GM11168 (cell line): ENCODE data around the gene ZSWIM3.
"Not testable (repeated sequence)": the region's sequence is repeated elsewhere in the genome, so short reads cannot be mapped to it uniquely, and the experiment has no call there.

Experiments
- in situ Hi-C: fragments of 300-500 bp; cut with MboI; formaldehyde crosslinking; loops from one replicate; pipeline ENCODE4 v1.12.0; 2022; ENCODE audit warnings: low sequenced_read_pairs; ENCODE audit not compliant: unreplicated experiment

ZSWIM3 gene

DNA sequence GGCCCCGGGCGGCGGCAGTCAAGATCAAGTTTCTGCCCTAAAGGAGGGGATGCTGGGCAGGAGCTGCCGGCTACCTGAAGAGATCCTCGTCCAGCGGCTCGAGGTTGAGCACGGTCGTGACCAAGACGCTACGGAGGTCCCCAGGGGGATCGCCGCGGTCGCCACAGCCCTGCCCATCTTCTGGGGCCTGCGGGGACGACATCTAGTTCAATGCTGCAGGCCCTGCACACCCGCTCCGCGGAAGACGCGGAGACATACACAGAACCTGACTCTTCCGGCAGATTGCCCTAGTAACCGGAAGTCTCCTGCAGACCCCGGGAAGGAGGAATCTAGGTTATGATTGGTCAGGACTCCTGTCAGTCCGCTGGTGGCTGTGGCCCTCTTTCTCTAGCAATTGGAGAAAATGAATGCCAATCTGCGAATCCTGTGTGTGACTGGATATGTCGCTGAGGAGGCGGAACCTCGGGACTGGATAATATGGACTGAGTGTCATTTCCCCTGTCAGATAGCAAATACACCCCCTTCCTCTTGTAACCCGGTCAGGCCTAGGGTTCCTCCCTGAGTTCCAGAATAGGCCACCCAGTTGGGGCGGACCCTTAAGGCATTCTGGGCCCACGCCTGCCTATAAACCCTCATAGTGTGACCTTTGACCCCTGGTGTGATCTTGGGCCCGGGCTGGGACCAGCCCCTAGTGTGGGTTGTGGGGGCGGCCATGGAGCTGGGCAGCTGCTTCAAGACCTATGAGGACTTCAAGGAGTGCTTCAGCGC, at the start of gene ZSWIM3, which contains the start of gene ACOT8:
TSS of gene ZSWIM3 (plus strand) at position 501 of the 768 bp plus-strand sequence. CDS start at position 713, 212 bp downstream.
TSS of gene ACOT8 (minus strand) at position 279 of the 768 bp plus-strand sequence. CDS start at position 202, 77 bp downstream.
- in situ Hi-C loops: no loop called here

DNA sequence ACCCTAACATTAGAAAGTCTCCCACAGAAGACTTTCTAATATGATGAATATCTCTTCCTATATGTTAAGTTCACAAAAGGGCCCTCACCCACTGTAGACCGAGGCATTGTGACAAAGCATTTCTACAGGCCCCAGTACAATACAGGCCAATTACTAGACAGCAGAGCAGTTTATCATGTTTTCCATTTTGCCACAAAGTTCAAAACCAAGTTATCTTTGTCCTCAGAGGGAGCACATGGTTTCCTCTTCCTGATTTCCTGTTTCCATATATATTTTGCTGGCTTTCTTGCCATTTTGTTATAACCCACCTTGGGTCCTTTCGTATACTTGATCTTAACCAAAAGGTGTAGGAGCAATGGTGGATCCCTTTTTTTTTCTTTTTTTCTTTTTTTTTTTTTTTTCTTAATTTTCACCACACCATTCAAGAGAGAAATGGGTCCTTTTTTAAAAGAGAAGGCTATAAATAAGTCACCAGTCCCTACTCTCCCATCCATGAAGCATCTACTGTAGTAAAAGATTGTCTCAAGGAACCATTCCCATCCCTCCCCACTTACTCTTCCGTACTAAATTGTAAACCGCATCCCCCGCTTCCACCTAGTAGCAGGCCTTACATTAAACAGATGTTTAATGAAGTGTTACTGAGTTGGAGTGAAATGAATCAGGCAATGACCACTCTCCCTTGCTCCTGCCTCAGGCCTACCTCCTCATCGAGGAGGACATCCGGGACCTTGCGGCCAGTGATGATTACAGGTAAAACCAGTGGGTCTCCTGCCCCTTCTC, 47.0 kb upstream of the ZSWIM3 start:
- in situ Hi-C loops: no loop called here

DNA sequence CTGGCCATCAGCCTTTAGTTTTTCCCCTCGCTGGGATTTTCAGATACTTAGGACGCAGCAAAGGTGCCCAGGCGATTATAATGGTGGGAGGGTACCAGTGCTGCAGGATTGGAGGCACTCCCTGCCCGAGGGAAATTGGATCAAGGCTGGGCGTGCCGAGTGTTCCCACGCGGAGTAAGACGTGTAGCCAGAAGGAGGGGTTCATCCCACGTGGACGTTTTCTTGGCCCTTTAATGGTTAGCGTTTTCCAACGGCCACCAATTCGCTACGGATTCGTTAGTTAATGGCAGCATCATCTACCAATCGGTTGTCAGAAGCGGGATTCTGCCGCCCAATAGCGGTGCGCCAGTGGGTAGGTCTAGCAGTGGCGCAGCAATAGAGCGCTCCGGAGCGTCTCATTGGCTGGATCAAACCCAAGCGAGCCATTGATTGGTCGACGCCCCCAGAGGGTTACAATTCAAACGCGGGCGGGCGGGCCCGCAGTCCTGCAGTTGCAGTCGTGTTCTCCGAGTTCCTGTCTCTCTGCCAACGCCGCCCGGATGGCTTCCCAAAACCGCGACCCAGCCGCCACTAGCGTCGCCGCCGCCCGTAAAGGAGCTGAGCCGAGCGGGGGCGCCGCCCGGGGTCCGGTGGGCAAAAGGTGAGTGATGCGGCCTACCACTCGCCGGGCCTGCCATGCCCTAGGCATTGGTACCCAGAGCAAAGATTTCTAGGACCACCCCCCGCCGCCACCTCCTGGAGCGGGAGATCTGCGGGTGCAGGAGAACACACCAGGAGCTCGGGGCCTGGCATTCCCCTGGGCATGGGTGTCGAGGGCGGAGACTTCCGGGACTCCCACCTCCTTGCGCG, 45.0 kb upstream of the ZSWIM3 start, which contains the start of gene UBE2C:
TSS of gene UBE2C (plus strand) at position 488 of the 849 bp plus-strand sequence. CDS start at position 540, 52 bp downstream.
- in situ Hi-C loops: no loop called here

DNA sequence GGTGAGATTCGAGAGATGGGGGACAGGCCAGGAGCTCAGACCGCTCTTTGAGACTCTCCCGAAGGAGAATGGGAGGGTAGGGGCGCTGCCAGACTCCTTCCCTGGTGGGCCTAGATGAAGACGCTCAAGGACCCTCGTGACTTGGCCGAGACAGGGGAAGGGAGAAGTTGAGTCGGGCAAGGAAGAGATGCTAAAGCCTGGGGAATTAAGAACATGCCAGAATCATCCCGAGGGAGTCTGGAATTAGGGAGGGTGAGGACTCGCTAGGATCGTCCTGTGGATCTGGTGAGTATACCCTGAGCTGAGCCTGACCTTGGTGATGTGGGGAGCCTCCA, 44.4 kb upstream of the ZSWIM3 start:
- in situ Hi-C loops: no loop called here

DNA sequence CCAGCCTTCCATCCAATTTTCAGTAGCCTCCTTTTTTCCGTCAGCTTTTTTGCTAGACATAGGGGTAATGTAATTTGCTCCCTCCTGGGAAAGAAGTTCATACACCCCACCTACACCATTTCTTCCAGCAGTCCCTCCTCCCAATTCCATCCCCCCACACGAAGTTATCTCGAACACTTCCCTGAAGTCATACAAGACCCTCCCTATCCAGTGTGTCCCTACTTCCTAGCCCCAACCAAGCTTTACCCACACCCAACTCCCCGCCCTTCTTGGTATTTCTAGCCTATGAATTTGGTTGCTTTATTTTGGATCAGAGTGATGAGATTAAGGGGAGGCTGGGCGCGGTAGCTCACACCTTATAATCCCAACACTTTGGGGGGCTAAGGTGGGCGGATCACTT, 43.9 kb upstream of the ZSWIM3 start:
- in situ Hi-C loops: no loop called here

DNA sequence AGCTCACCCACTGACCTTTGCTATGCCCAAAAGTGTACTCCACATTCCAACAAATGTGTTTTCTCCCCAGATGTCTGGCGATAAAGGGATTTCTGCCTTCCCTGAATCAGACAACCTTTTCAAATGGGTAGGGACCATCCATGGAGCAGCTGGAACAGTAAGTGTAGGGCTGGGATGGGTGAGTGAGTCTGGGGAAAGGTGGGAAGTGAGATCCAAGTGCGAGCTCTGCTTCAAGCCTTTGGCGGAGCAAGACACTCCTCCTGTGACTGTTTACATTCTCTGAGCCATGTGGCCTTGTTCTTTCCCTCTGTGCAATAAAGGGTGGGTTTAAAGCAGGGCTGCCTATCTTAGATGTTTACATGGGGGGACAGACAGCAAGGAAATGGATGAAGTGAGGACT, 43.1 kb upstream of the ZSWIM3 start:
- in situ Hi-C loops: no loop called here

DNA sequence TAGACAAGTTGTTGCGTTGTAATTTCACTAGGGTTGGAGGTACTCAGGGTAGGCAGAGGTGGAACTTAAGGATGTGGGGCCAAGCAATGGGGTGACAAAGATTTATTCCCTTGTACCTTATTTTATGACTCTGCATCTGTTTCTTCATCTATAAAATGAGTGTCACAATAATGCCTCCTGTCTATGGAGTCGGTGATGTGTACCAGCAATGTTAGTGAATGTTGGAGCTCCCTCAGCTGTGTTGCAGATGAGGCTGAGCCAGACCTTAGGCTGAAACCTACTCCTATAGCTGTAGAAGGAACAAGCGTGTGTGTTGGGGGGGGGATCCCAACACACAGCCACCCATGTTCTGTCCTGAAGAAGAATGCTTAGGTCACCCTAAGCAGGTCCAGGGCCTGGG, 40.5 kb upstream of the ZSWIM3 start:
- in situ Hi-C loops: no loop called here

DNA sequence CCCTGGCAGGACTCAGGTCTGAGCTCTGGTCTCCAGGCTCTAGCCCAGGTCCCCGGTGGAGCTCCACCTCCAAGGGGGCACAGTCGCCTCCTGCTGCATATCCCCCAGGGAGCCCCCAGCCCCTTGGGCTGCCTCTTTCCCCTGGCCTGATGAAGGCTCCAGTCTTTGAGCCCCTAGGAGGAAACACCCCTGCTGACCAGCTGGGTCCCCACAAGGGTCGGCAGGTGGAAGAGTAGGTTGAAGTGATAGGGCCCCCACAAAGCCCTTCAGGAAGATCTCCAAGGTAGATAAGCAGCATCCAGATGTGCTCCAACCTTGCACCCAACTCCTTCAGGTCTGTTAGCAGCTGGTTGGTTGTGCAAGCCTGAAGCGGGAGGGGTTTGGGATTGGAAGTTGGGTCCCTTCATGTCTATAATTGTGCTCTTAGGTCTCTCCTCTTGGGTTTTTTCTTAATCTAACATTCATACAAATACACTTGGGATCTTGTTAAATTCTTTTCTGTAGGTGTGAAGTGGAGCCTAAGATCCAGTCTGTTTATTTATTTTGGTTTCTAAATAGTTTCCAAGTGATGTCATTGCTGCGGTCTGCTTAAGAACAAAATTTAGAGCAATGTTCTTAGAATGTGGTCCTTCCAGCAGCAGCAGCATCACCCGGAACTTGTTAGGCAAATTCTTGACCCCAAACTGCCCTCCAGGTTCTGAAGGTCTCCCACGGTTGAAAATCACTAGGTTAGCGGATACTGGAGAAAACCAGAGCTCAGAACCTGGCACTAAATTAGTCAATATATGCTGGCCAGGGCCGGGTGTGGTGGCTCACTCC, 39.8 kb upstream of the ZSWIM3 start:
- in situ Hi-C loops: no loop called here

DNA sequence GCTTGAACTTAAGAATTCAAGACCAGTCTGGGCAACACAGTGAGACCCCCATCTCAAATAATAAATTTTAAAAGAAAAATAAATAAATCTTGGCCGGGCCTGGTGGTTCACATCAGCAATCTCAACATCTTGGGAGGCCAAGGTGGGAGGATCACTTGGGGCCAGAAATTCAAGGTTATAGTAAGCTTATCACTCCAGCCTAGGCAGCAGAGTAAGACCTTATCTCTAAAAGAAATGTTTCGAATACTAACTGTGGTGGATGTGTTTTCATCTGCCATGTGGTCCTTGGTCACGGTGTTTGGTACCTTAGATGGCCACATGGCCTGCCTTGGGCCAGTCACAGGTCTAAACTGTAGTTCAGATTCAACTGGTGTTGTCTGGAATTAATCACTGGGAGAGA, 39.2 kb upstream of the ZSWIM3 start:
- in situ Hi-C loops: no loop called here

DNA sequence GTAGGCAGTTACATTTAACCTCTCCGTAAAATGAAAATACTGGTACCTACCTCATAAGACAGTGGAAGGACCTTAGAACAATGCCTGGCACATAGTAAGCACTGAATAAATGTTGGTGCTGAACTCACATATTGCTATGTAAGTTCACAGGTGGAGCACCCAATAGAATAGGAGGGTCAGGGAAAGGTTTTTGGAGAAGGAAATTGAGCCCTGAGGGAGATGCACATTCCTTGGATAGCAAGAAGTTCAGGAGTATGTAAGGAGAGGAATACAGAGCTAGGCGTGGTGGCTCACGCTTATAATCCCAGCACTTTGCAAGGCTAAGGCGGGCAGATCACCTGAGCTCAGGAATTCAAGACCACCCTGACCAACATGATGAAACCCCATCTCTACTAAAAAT, 37.9 kb upstream of the ZSWIM3 start:
- in situ Hi-C loops: no loop called here

DNA sequence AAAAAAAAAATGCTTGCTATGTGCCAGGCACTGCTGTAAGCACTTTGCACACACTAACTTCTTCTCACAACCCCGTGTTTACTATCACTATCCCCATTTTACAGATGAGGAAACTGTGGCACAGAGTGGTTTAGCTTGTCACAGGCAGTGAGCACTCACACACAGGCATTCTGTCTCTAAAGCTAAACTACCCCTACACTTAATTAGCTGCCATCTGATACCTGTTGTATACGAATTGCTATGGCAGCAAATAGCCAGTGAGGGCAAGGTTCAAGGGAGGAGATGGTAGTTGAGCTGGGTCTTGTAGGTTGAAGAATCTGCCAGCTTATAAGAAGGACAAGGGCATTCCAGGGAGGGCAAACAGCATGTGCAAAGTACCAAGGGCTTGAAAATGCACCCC, 35.5 kb upstream of the ZSWIM3 start:
- in situ Hi-C loops: no loop called here

DNA sequence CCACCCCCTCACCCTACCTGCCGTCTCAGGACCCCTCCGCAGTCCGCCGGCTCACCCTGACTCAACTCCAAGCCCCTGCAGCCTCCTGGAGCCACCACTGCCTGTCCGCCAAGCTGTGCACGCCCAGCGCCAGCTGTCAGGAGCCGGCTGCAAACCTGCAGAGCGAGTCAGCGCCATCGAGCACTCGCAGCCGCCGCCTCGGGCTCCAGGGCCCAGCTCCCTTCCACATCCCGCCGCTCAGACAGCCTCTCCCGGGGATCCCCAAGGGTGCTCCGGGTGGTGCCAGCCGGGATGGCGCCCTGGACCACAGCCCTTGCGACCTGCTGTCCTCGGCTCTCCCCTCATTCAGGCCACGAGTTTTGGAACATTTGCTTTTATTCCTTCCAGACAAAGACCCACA, 34.6 kb upstream of the ZSWIM3 start:
- in situ Hi-C loops: no loop called here

DNA sequence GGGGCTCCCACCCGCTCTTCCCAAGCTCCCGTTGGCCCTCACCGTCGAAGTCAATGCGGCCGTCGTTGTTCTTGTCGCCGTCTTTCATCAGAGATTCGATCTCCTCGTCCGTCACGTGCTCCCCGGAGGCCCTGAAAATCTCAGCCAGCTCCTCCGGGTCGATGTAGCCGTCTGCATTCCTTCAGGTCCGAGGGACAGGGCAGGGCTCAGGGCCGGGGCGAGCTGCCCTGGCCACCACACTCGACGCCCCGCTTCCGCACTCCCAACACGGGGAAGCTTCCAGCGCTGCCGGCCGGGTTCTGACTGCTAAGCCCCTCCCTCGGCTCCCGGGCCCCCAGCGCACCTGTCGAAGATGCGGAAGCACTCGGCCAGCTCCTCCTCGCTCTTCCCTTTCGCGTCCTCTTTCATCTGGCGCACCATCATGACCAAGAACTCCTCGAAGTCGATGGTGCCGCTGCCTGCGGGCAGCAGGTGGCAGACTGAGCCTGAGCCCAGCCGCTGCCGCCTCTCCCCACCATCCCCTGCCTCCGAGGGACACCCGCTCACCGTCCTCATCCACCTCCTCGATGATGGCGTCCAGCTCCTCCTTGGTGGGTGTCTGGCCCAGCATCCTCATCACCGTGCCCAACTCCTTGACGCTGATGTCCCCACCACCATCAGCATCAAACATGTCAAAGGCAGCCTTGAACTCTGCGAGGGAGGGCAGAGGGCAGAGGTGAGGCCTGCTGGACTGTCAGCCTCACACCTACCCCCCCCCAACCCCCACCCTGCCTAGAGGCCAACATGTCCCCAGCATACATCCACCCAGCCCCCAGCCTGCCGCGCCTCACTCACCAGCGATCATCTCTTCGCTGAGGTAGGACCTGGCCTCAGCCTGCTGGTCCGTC, 33.2 kb upstream of the ZSWIM3 start:
- in situ Hi-C loops: no loop called here

DNA sequence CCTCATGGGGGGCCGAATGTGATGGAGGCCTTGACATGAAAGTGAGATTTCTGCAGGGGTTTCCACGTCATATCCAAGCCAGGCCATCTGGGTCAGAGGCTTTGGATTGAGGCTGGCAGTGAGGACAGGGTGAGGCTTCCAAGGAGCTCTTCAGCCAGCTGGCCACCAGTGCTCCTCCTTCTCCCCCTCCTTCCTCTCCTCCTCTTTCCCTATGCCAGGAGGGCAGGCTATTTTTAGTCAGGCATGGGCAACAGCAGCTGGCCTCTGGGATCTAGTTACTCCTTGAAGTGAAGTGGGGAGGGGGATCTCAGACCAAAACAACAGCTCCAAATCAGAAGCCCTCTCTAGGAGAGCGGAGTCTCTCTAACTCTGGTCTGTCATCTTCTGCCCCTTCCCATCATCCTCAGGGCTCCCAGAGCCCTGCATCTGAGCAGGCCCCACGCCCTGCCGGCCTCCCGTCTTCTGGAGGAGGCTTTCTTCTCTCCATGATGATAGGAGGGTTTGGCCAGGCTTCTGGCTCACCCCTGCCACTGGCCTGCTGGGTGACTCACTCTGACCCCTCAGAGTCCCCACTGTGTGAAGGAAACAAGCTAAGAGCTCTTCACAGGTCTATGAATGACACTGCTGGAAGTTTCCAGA, 30.9 kb upstream of the ZSWIM3 start:
- in situ Hi-C loops: no loop called here

DNA sequence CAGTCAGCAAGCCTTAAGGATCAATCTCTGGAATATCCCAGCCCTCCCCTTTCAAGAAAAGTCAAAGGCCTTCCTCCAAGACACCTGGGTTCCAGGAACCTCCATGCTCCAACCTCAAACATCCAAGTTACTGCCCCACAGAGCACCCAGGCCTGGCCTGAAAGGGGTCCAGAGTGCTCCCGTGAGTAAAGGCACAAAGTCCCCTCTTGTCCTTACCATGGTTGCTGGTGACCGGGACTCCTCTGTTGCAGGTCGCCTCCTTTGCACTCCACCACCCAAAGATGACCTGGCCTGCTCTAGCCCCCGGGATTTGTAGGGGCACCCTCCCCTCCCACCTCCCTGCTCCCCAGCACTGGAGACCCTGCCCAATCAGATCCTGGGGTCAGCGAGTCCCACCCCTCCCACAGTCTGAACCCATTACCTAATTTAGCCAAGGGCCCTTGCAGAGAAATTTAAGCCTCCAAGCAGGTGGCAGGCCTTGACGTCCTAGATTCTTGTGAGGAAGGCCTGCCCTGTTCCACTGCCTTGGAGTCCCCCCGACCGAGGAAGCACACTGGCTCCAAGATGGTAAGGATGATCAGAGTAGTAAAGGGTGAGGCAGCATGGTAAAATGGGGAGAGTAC, 30.3 kb upstream of the ZSWIM3 start, which contains the start of gene TNNC2:
TSS of gene TNNC2 (minus strand) at position 283 of the 623 bp plus-strand sequence. CDS start at position 219, 64 bp downstream.
- in situ Hi-C loops: no loop called here

DNA sequence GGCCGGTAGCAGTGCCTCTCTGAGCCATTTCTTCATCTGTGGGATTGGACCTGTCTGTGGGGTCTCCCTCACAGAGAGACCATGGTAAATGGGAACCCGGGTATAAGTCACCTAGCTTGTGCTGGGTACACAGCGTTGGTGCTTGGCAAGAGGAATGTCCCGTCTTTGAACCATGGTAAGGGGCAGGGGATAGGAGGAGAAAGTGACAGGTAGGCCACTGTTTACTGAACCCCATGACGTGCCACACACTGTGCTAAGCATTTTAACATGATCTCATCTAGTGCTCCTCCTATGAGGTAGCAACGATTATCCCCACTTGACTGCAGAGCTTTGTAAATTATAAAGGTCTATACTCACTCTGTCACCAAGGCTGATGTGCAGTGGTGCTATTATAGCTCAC, 29.7 kb upstream of the ZSWIM3 start:
- in situ Hi-C loops: no loop called here

DNA sequence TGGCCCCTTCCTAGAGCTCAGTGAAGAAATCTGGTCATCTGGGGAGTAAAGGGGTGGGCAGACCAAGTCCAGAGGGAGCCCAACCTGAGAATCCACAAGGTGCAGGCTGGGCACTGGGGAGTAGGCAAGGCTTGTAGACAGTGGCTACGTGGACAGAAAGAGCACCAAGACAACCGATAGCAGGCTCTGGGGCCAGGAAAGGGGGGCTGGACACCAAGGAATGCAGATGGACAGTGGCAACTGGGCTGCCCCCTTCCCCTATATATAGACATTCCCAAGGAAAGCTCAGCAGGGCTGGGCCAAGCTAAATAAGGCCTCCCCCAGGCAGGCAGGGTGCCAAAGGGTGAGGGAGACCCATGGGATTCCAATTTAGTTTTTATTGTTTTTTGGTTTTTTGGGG, 28.8 kb upstream of the ZSWIM3 start:
- in situ Hi-C loops: no loop called here

DNA sequence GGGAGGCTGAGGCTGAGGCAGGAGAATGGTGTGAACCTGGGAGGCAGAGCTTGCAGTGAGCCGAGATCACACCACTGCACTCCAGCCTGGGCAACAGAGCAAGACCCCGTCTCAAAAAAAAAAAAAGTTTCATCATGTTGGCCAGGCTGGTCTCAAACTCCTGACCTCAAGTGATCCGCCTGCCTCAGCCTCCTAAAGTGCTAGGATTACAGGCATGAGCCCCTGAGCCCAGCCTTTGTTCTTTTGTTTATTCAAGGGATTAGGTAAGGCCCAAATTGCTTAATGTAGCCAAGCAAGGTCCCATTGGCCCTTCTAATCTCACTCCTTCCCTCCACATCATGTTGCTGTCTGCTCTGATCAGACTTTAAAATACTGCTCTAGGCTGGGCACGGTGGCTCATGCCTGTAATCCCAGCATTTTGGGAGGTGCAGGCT, 27.7 kb upstream of the ZSWIM3 start:
- in situ Hi-C loops: not testable (repeated sequence)
